CD4-positive, alpha-beta T cell treated with Interleukin-10 for 1 hour (primary cell): ENCODE results near the gene ERCC5.

Source experiments
- DNase-seq: peaks from one replicate; pipeline ENCODE4 v3.0.0-alpha.2; 2020

Gene ERCC5

DNA sequence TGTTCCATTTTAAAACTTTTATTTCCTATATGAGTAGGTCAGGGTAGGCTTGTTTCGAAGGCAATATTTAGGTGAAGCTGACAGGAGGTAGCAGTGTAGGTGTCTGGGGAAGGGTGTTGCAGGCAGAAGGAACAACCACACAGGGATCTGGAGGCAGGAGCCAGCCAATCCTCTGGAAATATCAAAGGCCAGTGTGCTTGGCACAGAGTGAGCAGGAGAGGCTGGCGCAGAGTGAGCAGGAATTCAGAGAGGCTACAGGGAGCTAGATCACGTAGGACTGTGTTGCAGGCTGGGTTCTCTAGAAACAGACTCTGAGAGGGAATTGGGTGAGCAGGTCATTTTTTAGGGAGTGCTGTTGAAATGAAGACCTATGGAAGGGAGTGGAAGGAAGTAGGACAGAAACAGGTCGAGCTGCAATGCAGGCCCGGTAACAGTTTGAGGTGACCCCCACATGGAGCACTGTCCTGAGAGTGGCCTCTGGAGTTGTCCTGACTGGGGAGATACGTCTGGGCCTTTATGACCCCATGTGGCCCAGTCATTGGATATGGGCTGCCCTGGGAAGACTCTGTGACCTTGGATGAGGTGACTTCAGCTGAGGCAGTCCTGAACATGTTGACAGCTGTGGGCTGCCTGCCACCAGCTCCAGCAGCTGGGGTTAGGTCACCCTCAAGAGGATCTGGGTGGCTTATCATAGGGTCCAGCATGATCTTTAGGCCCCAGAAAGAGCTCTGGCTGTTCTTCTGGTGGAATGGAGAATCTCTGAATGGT lies 51.7 kb downstream of the ERCC5 start:
- DNase-seq = no peak

DNA sequence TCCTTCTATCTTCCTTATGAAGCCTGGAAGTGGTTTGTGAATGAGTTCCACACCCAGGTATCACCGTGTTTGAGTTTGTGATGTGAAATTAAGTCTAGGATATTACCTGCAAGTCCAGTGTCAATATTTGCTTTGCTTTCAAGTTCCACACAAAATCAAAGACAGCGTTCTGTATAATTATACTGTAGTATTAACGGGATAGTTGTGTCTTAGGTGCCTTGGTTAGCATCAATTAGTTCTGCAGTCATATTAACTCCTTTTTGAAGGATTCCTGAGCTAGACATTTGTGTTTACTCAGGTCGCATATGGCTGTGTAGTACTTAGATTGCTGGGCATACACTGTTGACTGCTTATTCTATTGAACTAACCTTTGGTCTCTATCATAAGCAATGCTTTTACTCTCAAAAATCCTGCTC lies 54.4 kb downstream of the ERCC5 start:
- no peak for DNase-seq

DNA sequence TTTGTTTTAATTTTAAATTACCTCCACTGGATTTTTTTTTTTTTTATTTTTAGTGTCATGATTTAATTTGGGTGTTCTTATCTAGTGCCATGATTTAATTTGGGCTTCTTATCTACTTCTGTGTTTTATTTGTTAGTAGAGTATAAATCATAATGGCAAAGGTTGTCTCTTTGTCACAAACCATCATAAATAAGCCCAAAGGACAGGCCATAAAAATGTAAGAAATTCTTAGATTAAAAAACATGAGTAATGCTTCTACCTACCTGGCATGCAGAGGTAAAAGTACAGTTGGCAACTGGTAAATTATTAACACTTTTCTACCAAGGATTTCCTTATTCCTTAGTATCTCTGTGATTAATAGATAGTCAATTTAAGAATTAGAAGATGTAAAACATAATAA lies 55.2 kb downstream of the ERCC5 start:
- no peak for DNase-seq

DNA sequence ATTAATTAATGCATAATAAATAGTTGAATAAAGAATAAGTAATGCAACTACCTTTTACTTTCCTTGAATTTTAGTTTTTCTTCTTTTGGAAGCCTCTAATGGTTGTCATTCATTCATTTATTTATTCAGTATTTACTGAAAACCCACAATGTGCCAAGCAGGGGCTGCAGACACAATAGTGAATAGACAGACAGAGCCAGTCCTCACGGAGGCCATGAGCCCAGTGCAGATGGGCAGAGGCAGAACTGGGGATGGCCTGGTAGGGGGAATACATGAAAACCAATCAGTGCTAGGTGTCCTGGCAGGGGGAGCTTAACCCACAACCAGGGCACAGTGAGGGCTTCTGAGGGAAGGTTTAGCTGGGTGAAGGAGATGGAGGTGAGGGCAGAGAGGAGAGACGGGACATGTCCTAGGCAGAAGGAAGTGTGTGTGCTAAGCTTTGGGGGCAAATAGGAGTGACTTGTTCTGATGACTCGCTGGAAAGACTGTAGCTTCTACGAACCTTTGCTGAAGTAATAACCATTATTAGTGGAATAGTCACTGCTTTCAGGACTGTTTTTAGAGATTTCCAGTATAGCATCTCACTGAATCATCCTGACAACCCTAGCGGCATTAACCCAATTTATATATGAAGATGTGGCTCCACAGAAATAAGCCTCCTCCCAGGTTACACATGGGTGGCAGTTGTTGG lies 55.9 kb downstream of the ERCC5 start:
- DNase-seq = no peak

DNA sequence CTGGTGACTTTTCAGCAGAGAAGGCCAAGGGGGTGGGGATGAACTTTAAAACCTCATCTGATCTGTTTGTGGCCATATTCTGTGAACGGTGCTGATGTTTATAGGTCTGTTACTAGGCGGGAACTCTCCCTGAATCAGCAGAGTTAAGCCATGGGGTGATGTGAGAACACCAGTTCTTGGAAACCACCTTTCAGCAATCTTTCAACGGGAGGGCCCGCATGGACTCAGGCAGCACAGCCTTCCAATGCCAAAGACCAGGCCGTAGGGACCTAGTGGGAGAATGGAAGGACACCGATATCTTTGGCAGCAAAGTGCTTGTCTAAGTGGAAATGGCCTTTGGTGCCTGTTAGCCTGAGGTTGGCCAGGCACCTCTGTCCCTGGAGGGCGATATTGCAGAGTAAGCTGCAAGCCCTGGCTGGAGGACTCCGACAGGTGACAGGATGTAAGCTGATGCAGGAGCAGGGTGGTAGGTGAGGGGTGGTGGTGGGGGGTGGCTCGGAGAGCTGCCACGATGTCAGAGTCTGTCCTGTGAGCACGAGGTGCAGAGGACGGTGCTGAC lies 57.0 kb downstream of the ERCC5 start:
- DNase-seq = no peak

DNA sequence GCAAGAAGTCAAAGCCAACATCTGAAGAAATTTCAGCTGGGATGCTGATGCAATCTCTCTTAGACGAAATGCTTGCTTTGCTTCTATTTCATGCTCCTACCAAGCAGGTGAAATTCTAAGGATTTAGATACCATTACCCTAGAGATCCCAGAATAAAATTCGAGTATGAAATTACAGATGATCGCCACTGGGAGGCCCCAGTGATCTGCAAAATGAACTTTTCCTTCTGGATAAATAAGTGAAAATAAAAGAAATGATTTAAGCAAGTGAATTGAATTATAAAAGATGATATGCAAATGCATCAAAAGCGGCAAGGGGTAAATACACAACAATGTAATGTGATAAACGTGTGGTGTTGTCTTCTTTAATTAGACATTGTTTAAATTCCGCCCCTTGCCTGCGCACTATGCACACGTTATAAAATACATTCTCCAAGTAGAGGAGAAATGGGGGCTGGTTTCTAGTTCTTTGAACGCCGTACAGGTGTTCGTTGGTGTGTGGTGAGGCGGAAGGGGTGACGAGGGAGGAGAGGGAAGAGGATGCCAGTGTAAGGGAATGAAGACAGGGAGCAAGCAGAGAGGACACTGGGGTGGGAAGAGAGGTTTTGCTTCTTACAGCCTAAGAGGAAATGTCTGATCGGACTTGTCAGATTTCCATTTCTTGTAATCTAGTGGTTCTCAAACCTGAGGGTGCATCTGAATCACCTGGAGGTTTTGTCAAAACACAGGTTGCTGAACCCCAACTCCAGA lies 58.0 kb downstream of the ERCC5 start:
- no peak for DNase-seq

DNA sequence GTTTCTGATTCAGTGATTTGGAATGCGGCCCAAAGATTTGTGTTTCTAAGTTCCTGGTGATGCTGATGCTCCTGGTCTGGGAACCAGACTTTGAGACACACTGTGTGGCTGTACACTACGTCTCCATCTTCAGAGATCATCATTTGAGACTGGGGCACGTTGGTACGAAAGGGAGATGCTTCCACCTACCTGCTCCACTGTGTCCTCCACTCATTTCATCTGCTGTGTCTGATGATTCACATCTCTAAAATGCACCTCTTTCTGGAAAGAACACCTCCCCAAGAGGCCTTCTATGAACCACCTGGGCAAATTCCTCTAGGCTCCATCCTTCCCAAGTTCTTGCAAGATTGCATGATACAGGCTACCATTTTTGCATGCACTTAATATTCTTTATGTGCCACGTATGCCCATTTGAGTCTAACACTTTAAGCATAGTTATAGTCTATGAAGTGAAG lies 58.6 kb downstream of the ERCC5 start:
- DNase-seq = no peak

DNA sequence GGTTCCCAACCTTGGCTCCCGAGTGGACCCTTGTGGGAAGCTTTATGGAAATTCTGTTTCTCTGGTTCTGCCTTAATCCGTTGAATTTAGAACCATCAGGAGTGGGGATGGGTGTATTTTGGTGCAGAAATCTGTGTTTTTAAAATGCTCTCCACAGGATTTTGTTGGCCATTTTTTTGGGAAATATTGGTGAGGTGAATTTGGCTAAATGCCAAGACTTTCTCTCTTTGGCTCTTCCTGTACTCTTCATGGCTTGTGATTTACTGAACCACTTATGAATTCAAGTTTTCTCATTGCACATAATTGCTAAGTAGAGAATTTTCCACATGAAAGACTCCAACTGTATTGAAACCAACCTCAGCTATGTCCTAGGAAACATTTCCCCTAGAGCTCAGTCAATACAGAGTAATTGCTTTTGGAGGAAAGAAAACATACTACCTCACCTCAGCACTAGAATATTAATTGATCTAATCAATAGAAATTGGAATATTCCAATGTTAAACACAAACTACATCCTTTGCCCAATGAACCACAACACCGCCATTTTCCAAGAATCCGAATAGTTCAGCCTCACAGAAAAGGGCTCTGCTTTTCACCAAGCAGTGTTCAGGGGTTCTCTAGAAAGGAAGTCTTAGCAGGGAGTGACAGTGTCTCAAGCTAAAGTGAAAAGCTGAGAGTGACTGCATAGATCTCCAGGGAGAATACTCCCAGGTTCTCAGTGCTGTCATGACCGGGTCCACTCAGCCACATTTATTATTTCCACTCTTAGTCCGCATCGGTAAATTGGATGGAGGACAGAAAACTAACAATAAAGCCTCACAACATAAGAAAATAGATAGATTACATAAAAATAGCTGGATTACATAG lies 60.3 kb downstream of the ERCC5 start:
- no peak for DNase-seq

DNA sequence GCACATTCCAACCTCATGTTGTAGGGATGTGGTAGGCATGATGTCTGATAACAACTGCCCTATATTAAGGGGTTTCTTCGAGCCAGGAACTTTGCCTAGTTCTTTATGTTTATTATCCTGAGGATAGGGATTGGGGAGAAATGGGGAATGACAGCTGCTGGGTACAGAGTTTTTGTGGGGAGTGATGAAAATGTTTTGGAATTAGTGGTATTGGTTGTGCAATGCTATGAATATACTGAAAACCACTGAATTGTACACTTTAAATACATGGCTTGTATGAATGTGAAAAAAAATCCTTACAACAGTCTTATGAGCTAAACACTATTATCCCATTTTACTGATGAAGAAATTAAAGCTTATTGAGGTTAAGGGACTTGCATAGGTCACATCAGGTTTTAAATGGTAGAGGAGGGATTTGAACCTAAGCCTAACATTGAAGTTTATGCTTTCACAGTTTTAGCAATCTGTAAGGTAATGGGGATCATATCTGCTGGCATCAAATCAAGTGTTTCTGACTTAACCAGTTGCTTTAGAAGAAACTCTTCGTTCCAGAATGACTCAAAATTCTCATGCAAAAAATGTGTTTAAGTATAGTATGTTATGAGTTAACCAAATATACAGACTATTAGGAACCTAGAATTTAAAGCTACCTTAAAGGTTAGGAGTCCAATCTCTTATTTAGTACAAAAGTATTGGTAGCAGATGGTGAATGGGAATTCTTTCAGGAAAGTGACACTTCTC lies 61.4 kb downstream of the ERCC5 start:
- no peak for DNase-seq

DNA sequence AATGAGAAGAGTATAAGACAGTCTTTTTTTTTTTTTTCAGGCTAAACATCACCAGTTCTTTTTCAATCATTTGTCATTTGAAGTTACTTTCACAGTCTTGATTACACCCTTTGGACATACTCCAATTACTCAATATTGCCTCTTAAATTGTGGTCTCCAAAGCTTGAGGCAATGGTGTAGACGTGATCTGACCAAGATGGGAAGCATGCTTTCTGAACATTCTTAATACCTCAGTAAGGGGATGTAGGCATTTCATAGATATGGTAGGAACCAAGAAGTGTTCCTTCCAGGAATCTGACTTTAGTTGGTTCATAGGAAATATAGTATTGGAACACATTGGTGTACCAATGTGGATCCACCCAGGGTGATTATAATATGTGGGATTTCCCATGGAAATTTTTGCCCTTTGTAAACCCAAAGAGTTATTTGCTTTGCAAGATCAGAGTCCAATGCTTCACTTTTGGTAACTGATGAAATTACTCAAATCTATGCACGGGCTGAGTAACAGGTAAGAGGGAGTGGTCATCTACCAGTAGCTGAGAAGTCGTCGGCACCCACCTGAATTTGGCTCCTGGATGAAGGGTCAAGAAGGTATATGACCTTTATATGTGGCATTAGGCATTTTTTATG lies 62.2 kb downstream of the ERCC5 start:
- DNase-seq = no peak

DNA sequence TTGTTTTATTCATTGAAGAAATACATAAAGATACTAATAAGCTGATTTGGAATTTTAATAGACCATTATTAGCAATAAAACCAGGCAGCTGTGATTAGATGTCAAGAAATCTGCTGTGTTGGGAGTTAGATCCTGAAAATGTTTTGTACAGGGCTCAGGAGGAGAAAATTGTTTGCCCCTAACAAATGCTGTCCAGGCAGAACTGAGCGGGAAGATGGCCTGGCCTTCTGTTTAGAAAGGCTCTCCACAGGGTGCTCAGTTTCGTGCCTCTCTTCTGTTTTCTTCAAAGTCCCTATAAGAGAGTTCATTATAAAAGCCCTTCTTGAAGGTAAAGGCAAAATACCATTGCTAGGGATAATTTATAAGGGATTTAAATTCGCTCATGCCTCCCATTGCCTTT lies 64.1 kb downstream of the ERCC5 start:
- DNase-seq = no peak

DNA sequence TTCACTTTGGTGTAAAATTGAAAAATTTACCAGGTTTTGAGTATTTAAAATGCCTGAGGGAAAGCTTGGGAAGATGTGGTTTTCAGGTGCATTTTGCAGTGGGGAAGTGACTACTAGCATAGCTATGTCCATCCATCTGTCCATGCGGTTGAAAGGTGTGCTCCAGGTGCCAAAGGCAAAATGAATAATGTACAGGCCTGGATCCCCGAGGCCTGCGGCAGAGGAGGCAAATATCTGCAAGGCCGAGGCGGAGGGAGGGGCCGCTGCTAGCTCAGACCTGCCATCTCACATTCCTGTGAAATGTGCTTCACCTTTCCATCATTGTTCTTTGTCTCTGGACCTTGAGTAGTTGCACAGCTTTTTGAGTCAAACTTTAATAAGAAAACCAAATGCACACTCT lies 65.5 kb downstream of the ERCC5 start:
- no peak for DNase-seq

DNA sequence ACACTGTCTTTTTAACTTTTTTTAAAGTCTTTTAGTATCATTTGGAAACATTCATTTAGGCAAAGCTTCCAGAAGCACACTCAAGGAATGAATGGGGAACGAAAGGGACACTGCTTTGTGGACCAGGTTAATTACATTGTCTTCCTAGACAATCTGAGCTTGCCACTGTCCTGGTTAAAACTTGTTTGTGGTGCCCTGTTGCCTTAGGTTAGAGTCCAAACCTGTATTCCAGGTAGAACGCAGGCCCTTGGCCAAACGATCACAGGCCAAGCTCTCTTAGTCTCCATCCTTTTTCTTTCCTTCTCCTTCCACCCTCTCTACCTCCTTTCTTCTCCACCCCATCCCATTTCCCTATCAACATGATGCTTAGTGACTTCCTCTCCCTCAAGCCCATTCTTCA lies 66.8 kb downstream of the ERCC5 start:
- no peak for DNase-seq

DNA sequence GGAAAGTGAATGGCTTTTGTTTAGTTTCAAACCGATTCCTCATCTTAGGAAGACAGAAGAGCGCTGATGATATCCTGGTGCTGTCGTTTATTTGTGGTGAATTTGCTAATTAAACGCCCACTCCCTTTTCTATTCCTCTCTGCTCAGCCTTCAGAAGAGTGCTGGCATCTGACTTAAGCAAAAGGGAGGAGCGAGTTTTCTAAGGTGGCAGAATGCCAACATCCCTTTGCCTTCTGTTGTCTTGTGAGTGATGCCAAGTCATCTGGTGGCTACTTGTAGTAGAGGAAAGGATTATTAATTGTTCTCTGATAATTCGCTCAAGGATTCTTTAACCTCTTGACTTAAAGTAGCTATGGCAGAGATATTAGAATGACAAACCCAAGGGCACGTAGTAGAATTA lies 68.1 kb downstream of the ERCC5 start:
- DNase-seq = no peak

DNA sequence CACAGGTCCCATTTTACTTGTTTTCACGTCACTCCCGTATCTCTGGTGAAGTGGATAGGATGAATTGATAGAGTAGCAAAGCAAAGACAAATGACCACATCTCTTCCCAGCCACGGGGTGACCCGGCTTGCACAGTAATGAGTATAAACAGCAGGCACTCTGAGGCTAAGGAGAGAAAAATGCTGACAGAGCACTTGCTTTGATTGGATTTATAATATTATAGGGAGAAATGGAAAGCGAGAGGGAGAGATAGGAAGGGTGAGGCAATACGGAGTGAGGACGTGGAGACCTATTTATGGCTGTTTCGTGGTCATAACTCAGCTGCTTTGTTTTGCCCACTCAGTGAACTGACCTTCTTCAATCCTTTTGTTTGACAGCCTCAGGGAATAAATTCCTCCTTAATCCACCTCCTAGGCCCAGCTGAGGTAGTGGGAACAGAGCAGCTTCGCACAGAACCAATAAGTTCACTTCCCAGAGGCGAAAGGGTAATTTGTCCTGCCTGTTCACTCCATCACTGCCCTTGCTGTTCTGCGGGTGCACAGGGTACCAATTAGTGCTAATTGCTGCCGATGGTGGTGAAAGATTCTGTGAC lies 68.6 kb downstream of the ERCC5 start:
- no peak for DNase-seq

DNA sequence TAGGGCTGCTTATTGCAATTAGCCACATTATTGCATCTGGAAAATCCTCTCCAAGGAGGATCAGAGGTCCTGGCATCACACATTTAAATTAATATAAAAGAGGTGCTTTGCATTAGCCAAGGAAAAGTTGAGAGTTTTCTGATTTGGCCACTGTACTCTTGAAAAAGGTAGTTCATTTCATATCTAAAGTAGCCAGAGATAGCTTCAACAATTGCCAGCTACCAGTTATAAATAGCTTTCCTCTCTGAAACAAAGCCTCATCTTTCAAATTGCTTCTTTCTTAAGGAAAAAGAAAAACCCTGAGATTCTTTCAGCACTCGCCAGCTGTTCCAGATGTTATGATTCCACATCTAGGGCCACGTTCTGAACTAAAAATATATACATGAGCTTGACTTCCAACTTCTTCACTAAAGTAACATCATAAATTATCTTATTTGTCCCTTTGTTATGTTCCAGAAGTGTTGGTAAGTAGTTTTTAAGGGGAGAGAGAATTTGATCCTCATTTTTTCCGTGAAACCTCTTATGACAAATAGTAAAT lies 69.6 kb downstream of the ERCC5 start:
- no peak for DNase-seq

DNA sequence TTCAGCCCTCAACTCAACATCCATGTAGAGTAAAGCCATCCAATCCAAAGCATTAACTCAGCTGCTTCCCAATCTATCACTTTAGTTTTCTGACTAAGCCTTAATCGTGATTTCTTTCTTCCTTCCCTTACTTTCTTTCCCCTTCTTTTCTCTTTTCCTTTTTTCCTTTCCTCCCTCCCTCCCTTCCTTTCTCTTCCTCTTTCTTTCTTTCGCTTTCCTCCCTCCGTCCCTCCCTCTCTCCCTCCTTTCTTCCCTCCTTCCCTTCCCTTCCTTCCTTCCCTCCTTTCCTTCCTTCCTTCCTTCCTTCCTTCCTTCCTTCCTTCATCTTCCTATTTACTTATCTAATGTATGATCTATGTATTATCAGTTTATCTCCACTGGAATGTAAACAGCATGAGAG lies 71.2 kb downstream of the ERCC5 start:
- DNase-seq = no peak

DNA sequence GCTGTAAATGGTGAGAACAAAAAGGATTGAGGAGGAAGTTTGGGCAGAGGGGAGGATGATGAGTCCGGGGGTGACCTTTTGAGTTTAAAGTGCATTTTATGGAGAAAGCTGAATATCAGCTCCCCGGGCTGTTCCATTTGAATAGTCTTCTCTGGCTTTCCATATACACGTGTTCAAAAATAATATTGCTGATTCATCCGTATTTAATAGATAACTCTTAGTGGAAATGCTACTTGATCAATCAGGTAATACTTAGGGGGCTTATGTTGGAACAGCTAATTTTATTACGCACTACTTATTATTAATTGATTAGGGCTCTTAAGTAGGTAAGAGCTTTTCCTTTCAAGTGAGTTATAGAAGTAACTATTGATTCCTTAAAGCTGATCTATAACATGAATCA lies 76.4 kb downstream of the ERCC5 start:
- DNase-seq = no peak
